Measurements from ENCODE around the gene CDC23. TPM values are rescaled to one million over a fixed set of nuclear protein-coding genes. Genes with fewer than 3 reads are reported as not detected.

CDC23 gene
- total RNA-seq, 1 experiment from 2014 or later, result 60.7 TPM

DNA sequence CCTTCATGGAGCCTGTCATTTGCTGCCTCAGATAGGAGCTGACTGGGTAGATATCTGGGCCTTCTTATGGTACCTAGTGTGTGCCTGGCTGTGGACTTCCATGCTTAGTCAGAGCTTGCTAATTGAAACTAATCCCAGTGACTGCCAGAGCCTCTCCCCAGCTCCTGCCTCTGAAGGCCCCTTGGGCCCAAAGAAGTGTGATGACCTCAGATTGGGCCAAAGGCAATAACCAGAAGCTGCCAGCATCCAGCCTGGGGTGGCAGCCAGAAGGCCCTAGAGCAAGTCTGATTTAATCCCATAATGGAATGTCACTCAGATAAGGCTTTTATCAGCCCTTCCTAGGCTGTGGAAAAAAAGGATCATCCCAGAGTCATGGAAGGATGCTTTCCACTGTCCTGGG, 17.1 kb upstream of the CDC23 start:
- Mint-ChIP-seq H3K27ac (ENCODE audit: unreplicated experiment) (no peak overlapping the region), H3K4me3 (ENCODE audit: unreplicated experiment) (no peak overlapping the region), H3K36me3 (ENCODE audit: insufficient read depth, unreplicated experiment) (no peaks in the 10 kb centered on the region), H3K27me3 (ENCODE audit: insufficient read depth, unreplicated experiment) (no peaks in the 10 kb centered on the region), H3K9me3 (ENCODE audit: unreplicated experiment) (no peaks in the 10 kb centered on the region), H3K4me1 (ENCODE audit: low read depth, unreplicated experiment) (peaks cover 6% of the 10 kb centered on the region)
- intact Hi-C loops (cut with micrococcal nuclease; ENCODE audit: unreplicated experiment), result no loop called here
- no TSS peak for BruUV-seq (replicated peaks)
- TF ChIP-seq, protein P1, sequence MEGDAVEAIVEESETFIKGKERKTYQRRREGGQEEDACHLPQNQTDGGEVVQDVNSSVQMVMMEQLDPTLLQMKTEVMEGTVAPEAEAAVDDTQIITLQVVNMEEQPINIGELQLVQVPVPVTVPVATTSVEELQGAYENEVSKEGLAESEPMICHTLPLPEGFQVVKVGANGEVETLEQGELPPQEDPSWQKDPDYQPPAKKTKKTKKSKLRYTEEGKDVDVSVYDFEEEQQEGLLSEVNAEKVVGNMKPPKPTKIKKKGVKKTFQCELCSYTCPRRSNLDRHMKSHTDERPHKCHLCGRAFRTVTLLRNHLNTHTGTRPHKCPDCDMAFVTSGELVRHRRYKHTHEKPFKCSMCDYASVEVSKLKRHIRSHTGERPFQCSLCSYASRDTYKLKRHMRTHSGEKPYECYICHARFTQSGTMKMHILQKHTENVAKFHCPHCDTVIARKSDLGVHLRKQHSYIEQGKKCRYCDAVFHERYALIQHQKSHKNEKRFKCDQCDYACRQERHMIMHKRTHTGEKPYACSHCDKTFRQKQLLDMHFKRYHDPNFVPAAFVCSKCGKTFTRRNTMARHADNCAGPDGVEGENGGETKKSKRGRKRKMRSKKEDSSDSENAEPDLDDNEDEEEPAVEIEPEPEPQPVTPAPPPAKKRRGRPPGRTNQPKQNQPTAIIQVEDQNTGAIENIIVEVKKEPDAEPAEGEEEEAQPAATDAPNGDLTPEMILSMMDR (IDR thresholded peaks at IDR 0.05; ENCODE audit: insufficient read depth in 1 of 2, low read depth in 1 of 2, low read length in 1 of 2, severe bottlenecking in 1 of 2, unreplicated experiment in 1 of 2), result no peak
- CTCF ChIA-PET, result interaction anchor here (0.7 kb wide), 1 partner anchor 281 kb away, joined by 4 read pairs; no protein-coding TSS in a partner anchor
- H3K4me3 ChIP-seq (ENCODE audit: low read depth, low read length), result no peak overlapping the region
- DNase-seq, result no peak
- no peaks in the 10 kb centered on the region for H3K36me3 ChIP-seq (ENCODE audit: control insufficient read depth, insufficient read depth, low read length)
- H3K27me3 ChIP-seq (replicated peaks; ENCODE audit: control insufficient read depth, insufficient read depth, low read length), result no peaks in the 10 kb centered on the region
- no peaks in the 10 kb centered on the region for H3K4me1 ChIP-seq
- peaks cover 9% of the 10 kb centered on the region for H3K9me3 ChIP-seq
- POLR2A ChIA-PET, result interaction anchor here (1.1 kb wide), 1 partner anchor 17 kb away, joined by 3 read pairs; the partner anchor contains the start of gene CDC23

DNA sequence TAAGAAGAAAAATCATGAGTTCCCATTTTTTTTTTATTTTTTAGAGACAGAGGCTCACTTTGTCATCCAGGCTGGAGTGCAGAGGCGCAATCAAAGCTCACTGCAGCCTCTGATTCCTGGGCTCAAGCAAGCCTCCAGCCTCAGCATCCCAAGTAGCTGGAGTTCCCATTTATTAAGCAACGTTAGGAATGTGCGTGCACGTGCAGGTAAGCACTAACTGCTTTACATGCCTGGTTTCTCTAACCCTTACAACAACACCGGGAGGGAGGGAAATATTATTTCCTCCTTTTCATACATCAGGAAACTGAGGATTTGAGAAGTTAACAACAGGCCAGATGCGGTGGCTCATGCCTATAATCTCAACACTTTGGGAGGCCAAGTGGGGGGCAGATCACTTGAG, 16.3 kb upstream of the CDC23 start:
- H3K4me1 ChIP-seq, result no peaks in the 10 kb centered on the region
- TF ChIP-seq, protein P1 (IDR thresholded peaks at IDR 0.05; ENCODE audit: insufficient read depth in 1 of 2, low read depth in 1 of 2, low read length in 1 of 2, severe bottlenecking in 1 of 2, unreplicated experiment in 1 of 2), result no peak
- peaks cover 6% of the 10 kb centered on the region for H3K4me1 Mint-ChIP-seq (ENCODE audit: low read depth, unreplicated experiment)
- no peak overlapping the region for H3K4me3 Mint-ChIP-seq (ENCODE audit: unreplicated experiment)
- no peaks in the 10 kb centered on the region for H3K9me3 Mint-ChIP-seq (ENCODE audit: unreplicated experiment)
- POLR2A ChIA-PET, result no interaction called here
- H3K27ac Mint-ChIP-seq (ENCODE audit: unreplicated experiment), result no peak overlapping the region
- no peaks in the 10 kb centered on the region for H3K27me3 ChIP-seq (replicated peaks; ENCODE audit: control insufficient read depth, insufficient read depth, low read length)
- no peaks in the 10 kb centered on the region for H3K36me3 ChIP-seq (ENCODE audit: control insufficient read depth, insufficient read depth, low read length)
- BruUV-seq (replicated peaks), result no TSS peak
- intact Hi-C loops (cut with micrococcal nuclease; ENCODE audit: unreplicated experiment), result no loop called here
- no peaks in the 10 kb centered on the region for H3K36me3 Mint-ChIP-seq (ENCODE audit: insufficient read depth, unreplicated experiment)
- no peak overlapping the region for H3K4me3 ChIP-seq (ENCODE audit: low read depth, low read length)
- CTCF ChIA-PET, result no interaction called here
- DNase-seq, result no peak
- peaks cover 9% of the 10 kb centered on the region for H3K9me3 ChIP-seq
- H3K27me3 Mint-ChIP-seq (ENCODE audit: insufficient read depth, unreplicated experiment), result no peaks in the 10 kb centered on the region

DNA sequence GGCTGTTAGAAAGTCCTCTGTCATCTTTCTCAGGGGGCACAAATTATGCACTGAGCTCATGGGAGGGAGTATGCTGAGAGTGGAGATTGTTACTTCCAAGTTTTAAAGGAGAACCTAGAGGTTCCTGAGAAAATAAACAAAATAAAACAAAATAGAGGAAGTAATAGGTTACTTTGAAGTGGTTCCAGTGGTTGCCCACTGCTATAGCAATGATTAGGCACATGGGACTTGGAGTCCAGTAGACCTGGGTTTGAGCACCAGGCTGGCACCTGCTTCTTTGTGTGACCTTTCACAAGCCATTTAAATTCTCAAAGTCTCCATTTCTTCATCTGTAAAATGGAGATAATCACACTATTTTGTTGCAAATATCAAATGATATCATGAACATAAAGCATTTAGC, 13.8 kb upstream of the CDC23 start:
- H3K4me1 Mint-ChIP-seq (ENCODE audit: low read depth, unreplicated experiment), result peaks cover 14% of the 10 kb centered on the region
- ChIA-PET POLR2A (no interaction called here), CTCF (no interaction called here)
- H3K36me3 Mint-ChIP-seq (ENCODE audit: insufficient read depth, unreplicated experiment), result no peaks in the 10 kb centered on the region
- no peak overlapping the region for H3K4me3 Mint-ChIP-seq (ENCODE audit: unreplicated experiment)
- H3K27me3 Mint-ChIP-seq (ENCODE audit: insufficient read depth, unreplicated experiment), result no peaks in the 10 kb centered on the region
- no peaks in the 10 kb centered on the region for H3K9me3 Mint-ChIP-seq (ENCODE audit: unreplicated experiment)
- Histone ChIP-seq H3K4me1 (no peaks in the 10 kb centered on the region), H3K9me3 (peaks cover 9% of the 10 kb centered on the region), H3K4me3 (ENCODE audit: low read depth, low read length) (no peak overlapping the region), H3K36me3 (ENCODE audit: control insufficient read depth, insufficient read depth, low read length) (no peaks in the 10 kb centered on the region), H3K27me3 (replicated peaks; ENCODE audit: control insufficient read depth, insufficient read depth, low read length) (no peaks in the 10 kb centered on the region)
- BruUV-seq (replicated peaks), result no TSS peak
- intact Hi-C loops (cut with micrococcal nuclease; ENCODE audit: unreplicated experiment), result no loop called here
- DNase-seq, result no peak
- no peak overlapping the region for H3K27ac Mint-ChIP-seq (ENCODE audit: unreplicated experiment)
- TF ChIP-seq, protein P1 (IDR thresholded peaks at IDR 0.05; ENCODE audit: insufficient read depth in 1 of 2, low read depth in 1 of 2, low read length in 1 of 2, severe bottlenecking in 1 of 2, unreplicated experiment in 1 of 2), result no peak
